Activated T-cell treated with anti-CD3 and anti-CD28 coated beads for 48 hours (primary cell): Measurements from ENCODE around the gene FRMD4B.

Source experiments
- DNase-seq: peaks from one replicate; pipeline ENCODE4 v3.0.0-alpha.2; 2020; ENCODE audit warnings: low read depth

Gene FRMD4B

GRCh38 chr3:69385723-69386555, at the start of gene FRMD4B:
Gene FRMD4B (minus strand): TSS chr3:69386088. CDS start chr3:69385989, 99 bp downstream.
- DNase-seq = peak; percentile 34

- DNase-seq = no peak
Observed at GRCh38 chr3:69433969-69434325, 48.1 kb upstream of the FRMD4B start.

- DNase-seq = peak; percentile 7
Observed at GRCh38 chr3:69433121-69433968, 47.5 kb upstream of the FRMD4B start.

GRCh38 chr3:69428657-69429255, 42.9 kb upstream of the FRMD4B start:
- no peak for DNase-seq

- DNase-seq = no peak
Observed at GRCh38 chr3:69426967-69427304, 41.0 kb upstream of the FRMD4B start.

- DNase-seq = no peak
Observed at GRCh38 chr3:69426291-69426966, 40.5 kb upstream of the FRMD4B start.

GRCh38 chr3:69425249-69425648, 39.4 kb upstream of the FRMD4B start:
- peak; percentile 18 for DNase-seq

GRCh38 chr3:69423463-69424155, 37.7 kb upstream of the FRMD4B start:
- no peak for DNase-seq

GRCh38 chr3:69422751-69423150, 36.9 kb upstream of the FRMD4B start:
- no peak for DNase-seq

- DNase-seq = no peak
Observed at GRCh38 chr3:69420781-69421520, 35.1 kb upstream of the FRMD4B start.

GRCh38 chr3:69419276-69419675, 33.4 kb upstream of the FRMD4B start:
- DNase-seq = no peak

- DNase-seq = no peak
Observed at GRCh38 chr3:69417541-69418078, 31.7 kb upstream of the FRMD4B start.

GRCh38 chr3:69413551-69414207, 27.8 kb upstream of the FRMD4B start:
- no peak for DNase-seq

GRCh38 chr3:69411346-69411745, 25.5 kb upstream of the FRMD4B start:
- no peak for DNase-seq

GRCh38 chr3:69410301-69410700, 24.4 kb upstream of the FRMD4B start:
- DNase-seq = peak; percentile 56

GRCh38 chr3:69409831-69410230, 23.9 kb upstream of the FRMD4B start:
- no peak for DNase-seq

- no peak for DNase-seq
Observed at GRCh38 chr3:69409011-69409410, 23.1 kb upstream of the FRMD4B start.

GRCh38 chr3:69408542-69408941, 22.7 kb upstream of the FRMD4B start:
- DNase-seq = no peak

GRCh38 chr3:69407908-69408307, 22.0 kb upstream of the FRMD4B start:
- no peak for DNase-seq

GRCh38 chr3:69406163-69406562, 20.3 kb upstream of the FRMD4B start:
- DNase-seq = no peak
